ENCODE results near the gene SUSD1.

GRCh38 chr9:112157087-112157486 is 18.0 kb downstream of the SUSD1 start:
- TF ChIP-seq EP300 (IDR thresholded peaks at IDR 0.05) (no peak), POLR2AphosphoS5 (IDR thresholded peaks at IDR 0.05) (no peak)
- TF ChIP-seq, protein P1, sequence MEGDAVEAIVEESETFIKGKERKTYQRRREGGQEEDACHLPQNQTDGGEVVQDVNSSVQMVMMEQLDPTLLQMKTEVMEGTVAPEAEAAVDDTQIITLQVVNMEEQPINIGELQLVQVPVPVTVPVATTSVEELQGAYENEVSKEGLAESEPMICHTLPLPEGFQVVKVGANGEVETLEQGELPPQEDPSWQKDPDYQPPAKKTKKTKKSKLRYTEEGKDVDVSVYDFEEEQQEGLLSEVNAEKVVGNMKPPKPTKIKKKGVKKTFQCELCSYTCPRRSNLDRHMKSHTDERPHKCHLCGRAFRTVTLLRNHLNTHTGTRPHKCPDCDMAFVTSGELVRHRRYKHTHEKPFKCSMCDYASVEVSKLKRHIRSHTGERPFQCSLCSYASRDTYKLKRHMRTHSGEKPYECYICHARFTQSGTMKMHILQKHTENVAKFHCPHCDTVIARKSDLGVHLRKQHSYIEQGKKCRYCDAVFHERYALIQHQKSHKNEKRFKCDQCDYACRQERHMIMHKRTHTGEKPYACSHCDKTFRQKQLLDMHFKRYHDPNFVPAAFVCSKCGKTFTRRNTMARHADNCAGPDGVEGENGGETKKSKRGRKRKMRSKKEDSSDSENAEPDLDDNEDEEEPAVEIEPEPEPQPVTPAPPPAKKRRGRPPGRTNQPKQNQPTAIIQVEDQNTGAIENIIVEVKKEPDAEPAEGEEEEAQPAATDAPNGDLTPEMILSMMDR (IDR thresholded peaks at IDR 0.05): no peak
